Activated T-cell treated with anti-CD3 and anti-CD28 coated beads, Interleukin-2, amount 50 U/mL, for 24 hours (primary cell): Measurements from ENCODE around the gene CDK4.
"Not testable (repeated sequence)": the region's sequence is repeated elsewhere in the genome, so short reads cannot be mapped to it uniquely, and the experiment has no call there.

Experiments used
- DNase-seq: peaks from one replicate; pipeline ENCODE4 v3.0.0-alpha.2; 2020
- H3K27ac Mint-ChIP-seq: 2 replicates; pipeline ENCODE4 v1.8.0; 2020; ENCODE audit warnings: mild to moderate bottlenecking, mixed read lengths
- H3K27me3 Mint-ChIP-seq: 2 replicates; pipeline ENCODE4 v1.8.0; 2020; ENCODE audit warnings: mixed read lengths
- H3K36me3 Mint-ChIP-seq: 2 replicates; pipeline ENCODE4 v1.8.0; 2020; ENCODE audit warnings: low read depth, mixed read lengths
- H3K4me1 Mint-ChIP-seq: 2 replicates; pipeline ENCODE4 v1.8.0; 2020; ENCODE audit warnings: low read depth, mixed read lengths
- H3K4me3 Mint-ChIP-seq: 2 replicates; pipeline ENCODE4 v1.8.0; 2020; ENCODE audit warnings: mild to moderate bottlenecking, moderate library complexity, mixed read lengths
- H3K9me3 Mint-ChIP-seq: 2 replicates; pipeline ENCODE4 v1.8.0; 2020; ENCODE audit warnings: mixed read lengths

Gene CDK4

DNA sequence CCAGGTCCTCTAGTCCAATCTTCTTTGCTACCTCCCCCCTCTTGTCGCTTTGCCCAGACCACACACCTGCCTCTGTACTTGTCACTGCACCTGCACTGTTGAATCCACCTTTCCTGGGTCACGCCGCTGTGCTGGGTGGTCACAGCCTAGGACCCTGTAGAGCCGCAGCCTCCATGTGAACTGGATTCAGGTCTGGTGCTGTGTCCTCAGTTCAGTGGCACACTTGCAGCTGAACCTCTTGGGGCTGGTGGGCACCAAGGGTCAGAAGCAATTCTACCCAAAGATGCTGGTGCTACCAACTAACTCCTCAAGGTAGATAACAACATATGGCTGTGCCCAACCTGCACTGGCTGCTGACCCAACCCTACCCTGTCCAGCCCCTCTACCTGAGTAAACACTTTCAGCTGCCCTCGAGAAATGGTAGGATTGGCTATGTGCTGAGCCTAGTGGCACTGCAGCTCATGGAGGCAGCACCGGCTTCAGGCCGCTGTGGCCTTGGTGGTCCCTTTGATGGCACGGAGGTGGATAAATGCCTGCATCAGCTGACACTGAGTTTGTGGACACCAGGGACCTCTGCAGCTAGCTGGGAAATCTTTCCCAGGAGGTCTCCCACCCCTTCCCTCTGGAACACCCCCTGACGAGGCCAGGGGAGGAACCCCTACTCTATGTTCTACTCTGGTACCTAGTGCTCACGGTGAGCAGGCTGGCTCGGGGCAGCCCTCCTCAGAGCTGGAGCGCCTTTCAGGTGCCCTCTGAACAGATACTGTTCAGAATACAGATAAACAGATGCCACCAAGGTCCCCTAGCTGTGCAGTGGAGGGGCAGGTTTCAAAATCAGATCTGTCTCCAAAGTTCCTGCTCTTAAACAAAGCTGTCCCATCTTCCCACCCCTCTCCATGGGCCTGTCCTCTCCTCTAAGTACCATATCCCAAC, 27.8 kb downstream of the CDK4 start:
- Mint-ChIP-seq H3K9me3 (no peaks in the 10 kb centered on the region), H3K4me1 (peaks cover 5% of the 10 kb centered on the region), H3K27ac (peak overlapping the region; percentile 45), H3K36me3 (peaks cover 68% of the 10 kb centered on the region), H3K27me3 (no peaks in the 10 kb centered on the region), H3K4me3 (no peak overlapping the region)
- peak; percentile 31 for DNase-seq

- peak overlapping the region; percentile 81 for H3K27ac Mint-ChIP-seq
- no peaks in the 10 kb centered on the region for H3K27me3 Mint-ChIP-seq
- peaks cover 71% of the 10 kb centered on the region for H3K36me3 Mint-ChIP-seq
- DNase-seq, result no peak
- peaks cover 5% of the 10 kb centered on the region for H3K4me1 Mint-ChIP-seq
- H3K4me3 Mint-ChIP-seq, result no peak overlapping the region
- no peaks in the 10 kb centered on the region for H3K9me3 Mint-ChIP-seq
Measured at GRCh38 chr12:57723630-57723962, 28.5 kb downstream of the CDK4 start.

DNA sequence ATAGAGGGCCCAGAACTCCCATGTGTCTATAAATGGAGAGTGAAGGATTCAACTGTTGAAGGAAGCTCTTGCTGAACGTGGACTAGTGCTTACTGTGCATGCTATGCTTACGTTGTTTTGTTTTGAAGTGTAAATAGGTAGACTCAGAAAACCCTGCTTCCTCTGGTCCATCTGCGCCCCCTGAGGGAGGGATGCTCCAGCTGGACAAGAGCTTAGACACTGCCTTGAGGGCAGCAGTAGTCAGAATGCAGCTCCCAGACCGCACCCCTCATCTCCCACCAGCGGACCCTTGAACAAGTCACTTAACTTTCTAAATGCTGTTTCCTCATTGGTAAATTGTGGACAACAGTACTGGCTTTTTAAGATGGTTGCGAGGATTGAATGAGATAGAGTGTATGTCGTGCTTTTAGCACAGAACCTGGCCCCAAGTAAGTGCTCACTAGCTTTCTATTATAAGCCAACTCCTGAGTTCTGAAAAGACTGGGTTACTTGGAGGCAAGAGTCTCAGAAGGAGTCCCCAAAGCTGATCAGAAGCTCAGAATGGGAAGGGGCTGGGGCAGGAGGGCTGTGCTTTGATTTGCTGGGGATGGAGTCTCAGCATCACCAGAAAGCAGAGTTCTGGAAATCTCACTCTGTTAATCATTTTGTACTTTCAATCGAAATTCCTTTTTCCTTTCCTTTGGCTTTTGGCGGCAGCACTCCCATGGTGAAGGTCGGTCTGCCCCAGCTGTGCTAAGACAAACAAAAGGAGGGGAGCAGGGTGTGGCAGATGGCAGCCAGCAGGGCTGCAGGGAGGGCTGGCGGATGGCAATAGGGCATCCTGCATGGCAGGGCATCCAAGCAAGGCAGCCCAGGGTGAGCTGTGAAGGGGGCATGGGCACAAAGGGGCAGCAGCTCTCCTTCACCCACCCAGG, 29.1 kb downstream of the CDK4 start:
- Mint-ChIP-seq H3K27me3 (no peaks in the 10 kb centered on the region), H3K27ac (peak overlapping the region; percentile 81), H3K36me3 (peaks cover 71% of the 10 kb centered on the region), H3K4me3 (no peak overlapping the region), H3K4me1 (peaks cover 5% of the 10 kb centered on the region), H3K9me3 (no peaks in the 10 kb centered on the region)
- DNase-seq, result peak; percentile 30

- not testable (repeated sequence) for DNase-seq, H3K4me1 Mint-ChIP-seq, H3K4me3 Mint-ChIP-seq, H3K9me3 Mint-ChIP-seq, H3K27me3 Mint-ChIP-seq
- Mint-ChIP-seq H3K36me3 (peaks cover 67% of the 10 kb centered on the region), H3K27ac (peak overlapping the region; percentile 55)
Measured at GRCh38 chr12:57721846-57722608, 30.1 kb downstream of the CDK4 start.

DNA sequence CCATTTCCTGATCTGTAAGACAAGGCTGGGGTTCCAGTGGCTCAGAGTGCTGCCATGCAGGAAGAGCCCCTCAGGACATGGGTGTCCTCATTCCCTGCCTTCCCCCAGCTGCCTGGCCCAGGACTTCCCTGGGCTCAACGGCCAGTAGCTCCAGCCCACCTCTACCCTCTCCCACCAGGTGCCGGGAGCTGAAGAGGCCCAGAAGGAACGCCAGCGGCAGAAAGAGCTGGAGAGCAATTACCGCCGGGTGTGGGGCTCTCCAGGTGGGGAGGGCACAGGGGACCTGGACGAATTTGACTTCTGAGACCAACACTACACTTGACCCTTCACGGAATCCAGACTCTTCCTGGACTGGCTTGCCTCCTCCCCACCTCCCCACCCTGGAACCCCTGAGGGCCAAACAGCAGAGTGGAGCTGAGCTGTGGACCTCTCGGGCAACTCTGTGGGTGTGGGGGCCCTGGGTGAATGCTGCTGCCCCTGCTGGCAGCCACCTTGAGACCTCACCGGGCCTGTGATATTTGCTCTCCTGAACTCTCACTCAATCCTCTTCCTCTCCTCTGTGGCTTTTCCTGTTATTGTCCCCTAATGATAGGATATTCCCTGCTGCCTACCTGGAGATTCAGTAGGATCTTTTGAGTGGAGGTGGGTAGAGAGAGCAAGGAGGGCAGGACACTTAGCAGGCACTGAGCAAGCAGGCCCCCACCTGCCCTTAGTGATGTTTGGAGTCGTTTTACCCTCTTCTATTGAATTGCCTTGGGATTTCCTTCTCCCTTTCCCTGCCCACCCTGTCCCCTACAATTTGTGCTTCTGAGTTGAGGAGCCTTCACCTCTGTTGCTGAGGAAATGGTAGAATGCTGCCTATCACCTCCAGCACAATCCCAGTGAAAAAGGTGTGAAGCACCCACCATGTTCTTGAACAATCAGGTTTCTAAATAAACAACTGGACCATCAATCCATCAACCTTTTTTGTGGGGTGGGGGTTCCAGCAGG, 31.2 kb downstream of the CDK4 start:
- no peaks in the 10 kb centered on the region for H3K9me3 Mint-ChIP-seq

DNA sequence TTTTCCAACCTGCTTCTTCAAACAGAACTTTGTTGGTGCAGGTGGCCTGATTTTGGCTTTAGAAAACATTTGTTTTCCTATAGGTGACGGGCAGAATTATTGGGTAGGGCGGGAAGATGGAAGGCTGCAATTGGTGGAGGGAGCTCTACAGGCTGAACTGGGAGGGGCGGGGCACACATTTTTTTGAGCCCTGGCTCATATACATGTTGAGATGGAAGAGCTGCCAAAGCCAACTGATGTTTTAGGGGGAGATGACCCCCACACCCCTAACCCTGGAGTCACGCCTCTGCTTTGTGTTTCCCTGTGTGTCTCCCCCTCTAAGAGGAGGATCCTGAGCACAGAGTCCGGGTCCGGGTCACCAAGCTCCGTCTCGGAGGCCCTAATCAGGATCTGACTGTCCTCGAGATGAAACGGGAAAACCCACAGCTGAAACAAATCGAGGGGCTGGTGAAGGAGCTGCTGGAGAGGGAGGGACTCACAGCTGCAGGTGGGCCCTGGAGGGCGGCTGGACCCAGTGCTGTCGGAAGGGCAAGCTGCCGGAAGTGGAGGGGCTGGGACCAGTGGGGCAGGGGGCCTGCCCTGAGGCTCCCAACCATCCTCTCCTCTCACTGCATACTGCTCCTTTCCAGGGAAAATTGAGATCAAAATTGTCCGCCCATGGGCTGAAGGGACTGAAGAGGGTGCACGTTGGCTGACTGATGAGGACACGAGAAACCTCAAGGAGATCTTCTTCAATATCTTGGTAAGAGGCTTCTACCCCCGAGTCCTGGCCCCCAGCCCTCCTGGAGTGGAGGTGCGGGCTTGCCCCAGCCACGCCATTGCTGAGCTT, 32.1 kb downstream of the CDK4 start:
- H3K9me3 Mint-ChIP-seq, result no peaks in the 10 kb centered on the region
- H3K4me3 Mint-ChIP-seq, result no peak overlapping the region
- DNase-seq, result no peak
- peak overlapping the region; percentile 61 for H3K27ac Mint-ChIP-seq
- H3K27me3 Mint-ChIP-seq, result no peaks in the 10 kb centered on the region
- H3K4me1 Mint-ChIP-seq, result peaks cover 3% of the 10 kb centered on the region
- H3K36me3 Mint-ChIP-seq, result peaks cover 72% of the 10 kb centered on the region

More for the DNA sequence above, 31.2 kb downstream of the CDK4 start:
- peaks cover 4% of the 10 kb centered on the region for H3K4me1 Mint-ChIP-seq
- no peak for DNase-seq
- H3K27ac Mint-ChIP-seq, result peak overlapping the region; percentile 61
- H3K4me3 Mint-ChIP-seq, result no peak overlapping the region
- peaks cover 70% of the 10 kb centered on the region for H3K36me3 Mint-ChIP-seq
- no peaks in the 10 kb centered on the region for H3K27me3 Mint-ChIP-seq

DNA sequence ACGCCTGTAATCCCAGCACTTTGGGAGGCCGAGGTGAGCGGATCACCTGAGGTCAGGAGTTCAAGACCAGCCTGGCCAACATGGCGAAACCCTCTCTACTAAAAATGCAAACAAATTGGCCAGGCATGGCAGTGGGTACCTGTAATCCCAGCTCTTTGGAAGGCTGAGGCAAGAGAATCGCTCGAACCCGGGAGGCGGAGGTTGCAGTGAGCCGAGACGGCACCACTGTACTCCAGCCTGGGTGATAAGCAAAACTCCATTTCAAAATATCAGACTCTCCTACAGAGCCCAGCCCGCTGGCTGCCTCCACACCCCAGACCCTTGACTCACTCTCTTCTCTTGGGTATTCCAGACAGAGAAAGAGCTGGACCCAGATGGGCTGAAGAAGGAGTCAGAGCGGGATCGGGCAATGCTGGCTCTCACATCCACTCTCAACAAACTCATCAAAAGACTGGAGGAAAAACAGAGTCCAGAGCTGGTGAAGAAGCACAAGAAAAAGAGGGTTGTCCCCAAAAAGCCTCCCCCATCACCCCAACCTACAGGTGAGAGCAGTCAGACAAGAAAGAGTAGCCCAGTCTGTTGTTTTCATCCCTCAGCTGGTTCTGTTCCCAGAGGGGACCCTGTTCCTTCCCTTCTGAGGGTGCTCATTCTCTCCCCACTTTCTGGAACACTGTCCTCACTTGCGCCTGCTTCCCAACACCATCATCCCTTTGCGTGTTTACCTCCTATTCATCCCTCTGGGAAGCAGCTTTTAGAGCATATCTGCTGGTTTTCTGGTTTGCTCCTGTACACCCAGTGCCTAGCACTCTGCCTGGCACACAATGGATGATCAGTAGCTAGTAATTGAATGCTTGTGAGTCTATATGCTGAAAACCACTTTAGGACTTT, 33.2 kb downstream of the CDK4 start:
- H3K27me3 Mint-ChIP-seq, result no peaks in the 10 kb centered on the region
- no peak for DNase-seq
- no peaks in the 10 kb centered on the region for H3K9me3 Mint-ChIP-seq
- no peak overlapping the region for H3K4me3 Mint-ChIP-seq
- H3K4me1 Mint-ChIP-seq, result no peaks in the 10 kb centered on the region
- H3K27ac Mint-ChIP-seq, result peak overlapping the region; percentile 51
- H3K36me3 Mint-ChIP-seq, result peaks cover 71% of the 10 kb centered on the region

GRCh38 chr12:57717846-57718640, 34.1 kb downstream of the CDK4 start:
- no peak for DNase-seq
- Mint-ChIP-seq H3K27ac (peak overlapping the region; percentile 51), H3K9me3 (no peaks in the 10 kb centered on the region), H3K4me3 (no peak overlapping the region), H3K27me3 (no peaks in the 10 kb centered on the region), H3K4me1 (no peaks in the 10 kb centered on the region), H3K36me3 (peaks cover 76% of the 10 kb centered on the region)

GRCh38 chr12:57717131-57717530, 35.0 kb downstream of the CDK4 start:
- H3K36me3 Mint-ChIP-seq, result peaks cover 79% of the 10 kb centered on the region

DNA sequence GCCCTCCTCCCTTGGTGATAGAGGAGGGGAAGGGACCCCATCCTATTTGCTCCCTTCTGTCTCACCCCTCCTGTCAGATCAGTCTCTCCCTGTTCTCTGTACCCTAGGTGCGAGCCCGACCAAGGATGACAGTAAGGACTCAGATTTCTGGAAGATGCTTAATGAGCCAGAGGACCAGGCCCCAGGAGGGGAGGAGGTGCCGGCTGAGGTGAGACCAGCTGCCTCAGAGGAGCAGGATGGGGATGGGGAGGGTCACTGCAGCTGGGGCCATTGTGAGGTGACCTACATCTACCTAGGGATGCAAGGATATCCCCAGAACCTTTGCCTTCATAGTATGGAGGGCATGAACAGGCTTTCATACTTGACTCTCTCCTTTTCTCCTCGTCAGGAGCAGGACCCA, 35.8 kb downstream of the CDK4 start:
- no peak overlapping the region for H3K4me3 Mint-ChIP-seq
- H3K9me3 Mint-ChIP-seq, result no peaks in the 10 kb centered on the region
- H3K4me1 Mint-ChIP-seq, result no peaks in the 10 kb centered on the region
- no peaks in the 10 kb centered on the region for H3K27me3 Mint-ChIP-seq
- peaks cover 79% of the 10 kb centered on the region for H3K36me3 Mint-ChIP-seq
- no peak for DNase-seq
- H3K27ac Mint-ChIP-seq, result no peak overlapping the region

More at GRCh38 chr12:57717131-57717530, 35.0 kb downstream of the CDK4 start:
- H3K4me3 Mint-ChIP-seq, result no peak overlapping the region
- H3K9me3 Mint-ChIP-seq, result no peaks in the 10 kb centered on the region
- no peak for DNase-seq
- no peaks in the 10 kb centered on the region for H3K4me1 Mint-ChIP-seq
- no peaks in the 10 kb centered on the region for H3K27me3 Mint-ChIP-seq
- H3K27ac Mint-ChIP-seq, result no peak overlapping the region

DNA sequence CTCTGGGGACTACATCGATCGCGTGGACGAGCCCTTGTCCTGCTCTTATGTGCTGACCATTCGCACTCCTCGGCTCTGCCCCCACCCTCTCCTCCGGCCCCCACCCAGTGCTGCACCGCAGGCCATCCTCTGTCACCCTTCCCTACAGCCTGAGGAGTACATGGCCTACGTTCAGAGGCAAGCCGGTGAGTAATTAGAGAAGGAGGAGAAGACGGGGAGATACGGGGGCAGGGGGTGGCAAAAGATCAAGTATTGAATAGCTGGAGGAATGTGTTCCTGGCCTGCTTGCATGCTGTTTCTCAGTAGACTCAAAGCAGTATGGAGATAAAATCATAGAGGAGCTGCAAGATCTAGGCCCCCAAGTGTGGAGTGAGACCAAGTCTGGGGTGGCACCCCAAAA, 36.3 kb downstream of the CDK4 start:
- H3K9me3 Mint-ChIP-seq, result no peaks in the 10 kb centered on the region
- H3K27me3 Mint-ChIP-seq, result no peaks in the 10 kb centered on the region
- H3K4me1 Mint-ChIP-seq, result no peaks in the 10 kb centered on the region

More for the DNA sequence above, 36.3 kb downstream of the CDK4 start:
- H3K36me3 Mint-ChIP-seq, result peaks cover 77% of the 10 kb centered on the region
- peak overlapping the region; percentile 22 for H3K27ac Mint-ChIP-seq
- H3K4me3 Mint-ChIP-seq, result no peak overlapping the region
- no peak for DNase-seq
